Heart right ventricle (tissue), 16 donors: ENCODE measurements around the gene DNAL1. TPM values are rescaled to one million over a fixed set of nuclear protein-coding genes. Genes with fewer than 3 reads are reported as not detected.

Experiments used
- ATAC-seq, 8 donors: fragments of 200-7000 bp; cut with Tn5 transposase; one replicate each; pipeline ENCODE4 v1.9.1; 2020; ENCODE audit warnings: mild to moderate bottlenecking in 8 of 8, moderate library complexity in 8 of 8, moderate number of reproducible peaks in 1 of 8
- DNase-seq, 2 donors: peaks; one replicate each; pipeline ENCODE4 v3.0.0-alpha.2; 2020
- H3K27ac ChIP-seq, 10 donors: fragments of 200-600 bp; sonication (generic) in 2 of 10; one replicate each; pipeline versions ENCODE4 v1.5.0 to v1.8.0; 2020 to 2022; ENCODE audit warnings: mild to moderate bottlenecking in 3 of 10
- H3K27me3 ChIP-seq, 7 donors: fragments of 200-600 bp; one replicate each; pipeline ENCODE4 v1.8.0; 2021 to 2022; ENCODE audit warnings: mild to moderate bottlenecking in 2 of 7
- H3K36me3 ChIP-seq, 9 donors: fragments of 200-600 bp; sonication (generic) in 1 of 9; one replicate each; pipeline versions ENCODE4 v1.5.0 to v1.8.0; 2020 to 2022; ENCODE audit warnings: mild to moderate bottlenecking in 2 of 9
- H3K4me1 ChIP-seq, 9 donors: fragments of 200-600 bp; sonication (generic) in 1 of 9; one replicate each; pipeline versions ENCODE4 v1.5.0 to v1.8.0; 2020 to 2022; ENCODE audit warnings: mild to moderate bottlenecking in 4 of 9
- H3K4me3 ChIP-seq, 10 donors: fragments of 200-600 bp; sonication (generic) in 2 of 10; one replicate each; pipeline versions ENCODE4 v1.5.0 to v1.8.0; 2020 to 2022; ENCODE audit warnings: mild to moderate bottlenecking in 7 of 10, moderate library complexity in 2 of 10
- H3K9me3 ChIP-seq, 11 donors: fragments of 200-600 bp in 10 of 11; sonication (generic) in 2 of 11; one replicate each; pipeline versions ENCODE4 v1.5.0 to v1.8.0; 2013 to 2022; ENCODE audit warnings: mild to moderate bottlenecking in 2 of 11, control low read depth in 1 of 11, moderate library complexity in 1 of 11
- CTCF ChIP-seq, 9 donors: fragments of 200-600 bp; sonication (generic) in 2 of 9; IDR thresholded peaks; one replicate each; pipeline versions ENCODE4 v1.5.0 to v1.8.0; 2021 to 2022; ENCODE audit warnings: antibody characterized with exemption in 9 of 9, mild to moderate bottlenecking in 5 of 9, moderate library complexity in 1 of 9
- WGBS, 2 donors: extraction: QIAGEN DNeasy Blood & Tissue Kit; methylation state at CpG; one replicate each; pipeline ENCODE4 v1.1.7; 2013; ENCODE audit warnings: inconsistent platforms in 1 of 2; 5-methylcytosine and 5-hydroxymethylcytosine counted together
- intact Hi-C, 10 donors: fragments of 100-400 bp; cut with DNase I; formaldehyde crosslinking; loops; one replicate each; pipeline versions ENCODE4 v1.11.1 to v1.14.2; 2022
- polyA plus RNA-seq, 2 donors: library from polyadenylated mRNA; stranded (reverse); fragments of 200-250 nt; gene quantifications; one replicate each; pipeline ENCODE4 v1.2.3, GENCODE V29; 2013
- total RNA-seq, 10 donors: library from RNA; stranded (reverse); fragmentation: NEBNext Ultra II Directional in 3 of 10; extraction: Animal tissue kit (Norgen Biotek cat#: 25700) in 3 of 10; gene quantifications; one replicate each; pipeline versions ENCODE4 v1.2.1 to v1.2.4, GENCODE V29; 2021 to 2023
- donor health status: Arrhythmogenic right ventricular cardiomyopathy.
- donor health status: ischemic (EF 13 %, LVEDD 7.1; RV severe dilation, severe dysfunction).
- donor health status: healthy with polysubstance abuse.
- donor health status: DM: no; HTN: yes; CAD: no.
- donor health status: DM: no; HTN: no; CAD: no.
- donor health status: ischemic (EF 25% LVEDD 6.9; RV normal size, moderate dysfunction).
- donor health status: ischemic (EF 25% LVEDD 5.7; RV mildly dilated, moderate dysfunction).
- donor health status: healthy.
- donor health status: DM: yes; HTN: yes; CAD: no.
- donor health status: Ischemic cardiomyopathy.
- donor health status: ischemic (EF 35%, LVEDD 5.7; RV mildly dilated, moderate dysfunction).
- donor health status: nonischemic (EF 11% LVEDD 7.7; RV severe dilation, severe dysfunction).
- donor health status: DM: yes; HTN: yes; CAD: no.
- donor health status: PGD.
- donor health status: ischemic (EF 29% LVEDD 5.4; RV normal size, mild dysfunction).
- donor health status: nonischemic (EF 23%, LVEDD 6.1; RV moderate dilation, normal function).

Gene DNAL1
- total and polyA plus RNA-seq, 12 donors = 5.9 to 21.2 (median 13.7) TPM

GRCh38 chr14:73726025-73726961 lies 81.5 kb downstream of the DNAL1 start:
- peaks cover 33 to 87% (median 78%) of the 10 kb centered on the region in 9 donors for H3K4me1 ChIP-seq
- intact Hi-C loops = loop anchor here in 7 of 10 donors (5.0 to 10.0 kb wide), 4 partner anchors 36 to 101 kb away; a partner anchor contains a TSS
- no peaks in the 10 kb centered on the region for H3K9me3 ChIP-seq
- H3K36me3 ChIP-seq = peaks cover 0 to 96% (median 50%) of the 10 kb centered on the region in 9 donors
- peak overlapping the region in 9 of 10 donors; percentile 29 to 91 (median 78) for H3K27ac ChIP-seq
- H3K27me3 ChIP-seq = no peaks in the 10 kb centered on the region
- DNase-seq = no peak
- WGBS, 2 donors = 39 to 53% methylated on average over 14 of the region's 14 CpGs
- ATAC-seq = peak in 1 of 8 donors; percentile 14
- TF ChIP-seq CTCF (IDR thresholded peaks at IDR 0.05) = no peak
- no peak overlapping the region for H3K4me3 ChIP-seq

GRCh38 chr14:73727166-73727565 lies 82.4 kb downstream of the DNAL1 start:
- H3K9me3 ChIP-seq = no peaks in the 10 kb centered on the region
- no peak for TF ChIP-seq CTCF (IDR thresholded peaks at IDR 0.05)
- peaks cover 34 to 91% (median 82%) of the 10 kb centered on the region in 9 donors for H3K4me1 ChIP-seq
- peak overlapping the region in 7 of 10 donors; percentile 70 to 91 (median 80) for H3K27ac ChIP-seq
- no peak overlapping the region for H3K4me3 ChIP-seq
- DNase-seq (no peak), ATAC-seq (no peak)
- intact Hi-C loops = loop anchor here in 7 of 10 donors (5.0 to 10.0 kb wide), 4 partner anchors 35 to 100 kb away; a partner anchor contains a TSS
- WGBS, 2 donors = 88 to 95% methylated on average over 7 of the region's 7 CpGs
- peaks cover 0 to 96% (median 41%) of the 10 kb centered on the region in 9 donors for H3K36me3 ChIP-seq
- H3K27me3 ChIP-seq = no peaks in the 10 kb centered on the region

GRCh38 chr14:73728717-73729330 lies 84.0 kb downstream of the DNAL1 start:
- H3K27me3 ChIP-seq = no peaks in the 10 kb centered on the region
- peaks cover 32 to 77% (median 69%) of the 10 kb centered on the region in 9 donors for H3K4me1 ChIP-seq
- 20 to 21% methylated on average over 6 of the region's 6 CpGs for WGBS, 2 donors
- peak; percentile 93 to 97 (median 97) for TF ChIP-seq CTCF (IDR thresholded peaks at IDR 0.05)
- ATAC-seq = peak; percentile 65 to 79 (median 73)
- no peaks in the 10 kb centered on the region for H3K9me3 ChIP-seq
- intact Hi-C loops = loop anchor here (1.0 to 10.0 kb wide), 7 partner anchors 26 to 98 kb away; a partner anchor contains a TSS
- H3K27ac ChIP-seq = peak overlapping the region in 9 of 10 donors; percentile 5 to 91 (median 59)
- peaks cover 0 to 94% (median 38%) of the 10 kb centered on the region in 9 donors for H3K36me3 ChIP-seq
- DNase-seq = peak; percentile 86 to 90
- H3K4me3 ChIP-seq = peak overlapping the region in 1 of 10 donors; percentile 8
